ENCODE results near the gene BMPER.

Gene BMPER

GRCh38 chr7:34058801-34059135 lies 153.4 kb downstream of the BMPER start:
- H3K27me3 ChIP-seq (replicated peaks; ENCODE audit: control insufficient read depth, insufficient read depth, low read length), result no peaks in the 10 kb centered on the region; the same call in 1 of the 2 replicates
- H3K36me3 ChIP-seq (ENCODE audit: control insufficient read depth, insufficient read depth, low read length), result no peaks in the 10 kb centered on the region
- no peak overlapping the region for H3K4me3 ChIP-seq (replicated peaks; ENCODE audit: low read depth, low read length)
- no peak for TF ChIP-seq CTCF (IDR thresholded peaks at IDR 0.05; ENCODE audit: insufficient read depth, low read length, poor library complexity, severe bottlenecking)
- DNase-seq (ENCODE audit: extremely low read depth, insufficient read length), result no peak

GRCh38 chr7:34059136-34059828 lies 153.9 kb downstream of the BMPER start:
- no peak for TF ChIP-seq CTCF (IDR thresholded peaks at IDR 0.05; ENCODE audit: insufficient read depth, low read length, poor library complexity, severe bottlenecking)
- Histone ChIP-seq H3K36me3 (ENCODE audit: control insufficient read depth, insufficient read depth, low read length) (no peaks in the 10 kb centered on the region), H3K27me3 (replicated peaks; ENCODE audit: control insufficient read depth, insufficient read depth, low read length) (no peaks in the 10 kb centered on the region; the same call in 1 of the 2 replicates), H3K4me3 (replicated peaks; ENCODE audit: low read depth, low read length) (no peak overlapping the region)
- no peak for DNase-seq (ENCODE audit: extremely low read depth, insufficient read length)

- no peak for DNase-seq (ENCODE audit: extremely low read depth, insufficient read length)
- TF ChIP-seq CTCF (IDR thresholded peaks at IDR 0.05; ENCODE audit: insufficient read depth, low read length, poor library complexity, severe bottlenecking), result no peak
- H3K36me3 ChIP-seq (ENCODE audit: control insufficient read depth, insufficient read depth, low read length), result no peaks in the 10 kb centered on the region
- no peaks in the 10 kb centered on the region; the same call in 1 of the 2 replicates for H3K27me3 ChIP-seq (replicated peaks; ENCODE audit: control insufficient read depth, insufficient read depth, low read length)
- H3K4me3 ChIP-seq (replicated peaks; ENCODE audit: low read depth, low read length), result no peak overlapping the region
Measured at GRCh38 chr7:34060196-34060947, 155.0 kb downstream of the BMPER start.

GRCh38 chr7:34061149-34061548 lies 155.8 kb downstream of the BMPER start:
- Histone ChIP-seq H3K36me3 (ENCODE audit: control insufficient read depth, insufficient read depth, low read length) (no peaks in the 10 kb centered on the region), H3K4me3 (replicated peaks; ENCODE audit: low read depth, low read length) (no peak overlapping the region), H3K27me3 (replicated peaks; ENCODE audit: control insufficient read depth, insufficient read depth, low read length) (no peaks in the 10 kb centered on the region; the same call in 1 of the 2 replicates)
- TF ChIP-seq CTCF (IDR thresholded peaks at IDR 0.05; ENCODE audit: insufficient read depth, low read length, poor library complexity, severe bottlenecking), result no peak
- DNase-seq (ENCODE audit: extremely low read depth, insufficient read length), result no peak

- Histone ChIP-seq H3K27me3 (replicated peaks; ENCODE audit: control insufficient read depth, insufficient read depth, low read length) (no peaks in the 10 kb centered on the region), H3K4me3 (replicated peaks; ENCODE audit: low read depth, low read length) (no peak overlapping the region), H3K36me3 (ENCODE audit: control insufficient read depth, insufficient read depth, low read length) (no peaks in the 10 kb centered on the region)
- no peak for TF ChIP-seq CTCF (IDR thresholded peaks at IDR 0.05; ENCODE audit: insufficient read depth, low read length, poor library complexity, severe bottlenecking)
- DNase-seq (ENCODE audit: extremely low read depth, insufficient read length), result no peak
Measured at GRCh38 chr7:34062341-34062740, 157.0 kb downstream of the BMPER start.
